ENCODE results near the gene UGT1A9.

Gene UGT1A9

DNA sequence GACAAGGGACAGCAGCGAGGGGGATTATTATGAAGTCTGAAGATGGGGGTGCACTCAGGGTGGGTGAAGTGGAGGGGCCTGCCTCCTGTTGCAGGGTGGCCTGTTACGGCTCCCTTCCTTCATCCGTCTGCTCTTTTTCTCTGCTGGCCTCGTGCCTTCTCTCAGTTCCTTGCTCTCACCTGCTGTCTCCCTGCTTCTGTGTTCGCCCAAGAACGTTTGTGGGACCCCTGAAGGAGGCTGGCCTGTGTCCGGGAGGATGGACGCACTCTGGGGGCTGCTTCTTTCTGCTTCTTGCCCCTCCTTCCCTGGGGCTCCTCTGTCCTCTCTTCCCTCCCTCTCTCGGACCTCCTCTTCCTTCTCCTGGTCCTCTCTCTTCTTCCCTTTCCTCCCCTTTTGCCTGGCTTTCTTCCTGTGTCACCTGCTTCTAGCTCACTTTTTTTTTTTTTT is 120.2 kb downstream of the UGT1A9 start:
- ChIA-PET POLR2A (no interaction called here), CTCF (no interaction called here)
- DNase-seq (ENCODE audit: extremely low spot score), result no peak
- TF ChIP-seq HDGF (IDR thresholded peaks at IDR 0.05; ENCODE audit: borderline replicate concordance), result no peak
- no peak for TF ChIP-seq NFRKB (IDR thresholded peaks at IDR 0.05)
- no peak for TF ChIP-seq ARNT (IDR thresholded peaks at IDR 0.05)
- no peak for TF ChIP-seq SP1 (IDR thresholded peaks at IDR 0.05)
- no peak for TF ChIP-seq FOXM1 (IDR thresholded peaks at IDR 0.05; ENCODE audit: borderline replicate concordance)
- TF ChIP-seq BHLHE40 (IDR thresholded peaks at IDR 0.05; ENCODE audit: borderline replicate concordance), result no peak
- TF ChIP-seq FOXK2 (IDR thresholded peaks at IDR 0.05), result no peak
- no peak for TF ChIP-seq FOXA1 (IDR thresholded peaks at IDR 0.05)
- no peak for TF ChIP-seq CTBP1 (IDR thresholded peaks at IDR 0.05; ENCODE audit: borderline replicate concordance)
- TF ChIP-seq SUZ12 (IDR thresholded peaks at IDR 0.05), result no peak
- TF ChIP-seq, protein P1, sequence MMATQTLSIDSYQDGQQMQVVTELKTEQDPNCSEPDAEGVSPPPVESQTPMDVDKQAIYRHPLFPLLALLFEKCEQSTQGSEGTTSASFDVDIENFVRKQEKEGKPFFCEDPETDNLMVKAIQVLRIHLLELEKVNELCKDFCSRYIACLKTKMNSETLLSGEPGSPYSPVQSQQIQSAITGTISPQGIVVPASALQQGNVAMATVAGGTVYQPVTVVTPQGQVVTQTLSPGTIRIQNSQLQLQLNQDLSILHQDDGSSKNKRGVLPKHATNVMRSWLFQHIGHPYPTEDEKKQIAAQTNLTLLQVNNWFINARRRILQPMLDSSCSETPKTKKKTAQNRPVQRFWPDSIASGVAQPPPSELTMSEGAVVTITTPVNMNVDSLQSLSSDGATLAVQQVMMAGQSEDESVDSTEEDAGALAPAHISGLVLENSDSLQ (IDR thresholded peaks at IDR 0.05), result no peak
- no peak for TF ChIP-seq TARDBP (IDR thresholded peaks at IDR 0.05)

DNA sequence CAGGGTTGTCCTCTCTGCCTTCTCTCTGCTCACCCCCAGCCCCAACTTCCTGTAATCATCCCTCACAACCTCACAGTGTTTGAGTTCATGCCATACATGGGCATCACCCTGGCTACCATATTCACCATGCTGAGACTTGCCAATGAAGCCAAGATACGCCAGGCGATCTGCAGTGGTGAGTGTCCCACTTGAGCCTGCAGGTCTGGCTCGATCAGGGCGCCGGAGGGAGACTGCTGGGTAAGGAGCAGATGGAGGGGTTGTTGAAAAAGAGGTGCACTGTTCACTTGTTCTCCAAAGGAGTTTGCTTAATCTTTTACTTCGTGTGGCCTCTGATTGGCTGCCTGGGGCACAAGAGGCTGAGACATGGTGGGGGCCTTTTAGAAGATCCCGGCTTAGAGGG is 121.0 kb downstream of the UGT1A9 start:
- ChIA-PET CTCF (no interaction called here), POLR2A (no interaction called here)

DNA sequence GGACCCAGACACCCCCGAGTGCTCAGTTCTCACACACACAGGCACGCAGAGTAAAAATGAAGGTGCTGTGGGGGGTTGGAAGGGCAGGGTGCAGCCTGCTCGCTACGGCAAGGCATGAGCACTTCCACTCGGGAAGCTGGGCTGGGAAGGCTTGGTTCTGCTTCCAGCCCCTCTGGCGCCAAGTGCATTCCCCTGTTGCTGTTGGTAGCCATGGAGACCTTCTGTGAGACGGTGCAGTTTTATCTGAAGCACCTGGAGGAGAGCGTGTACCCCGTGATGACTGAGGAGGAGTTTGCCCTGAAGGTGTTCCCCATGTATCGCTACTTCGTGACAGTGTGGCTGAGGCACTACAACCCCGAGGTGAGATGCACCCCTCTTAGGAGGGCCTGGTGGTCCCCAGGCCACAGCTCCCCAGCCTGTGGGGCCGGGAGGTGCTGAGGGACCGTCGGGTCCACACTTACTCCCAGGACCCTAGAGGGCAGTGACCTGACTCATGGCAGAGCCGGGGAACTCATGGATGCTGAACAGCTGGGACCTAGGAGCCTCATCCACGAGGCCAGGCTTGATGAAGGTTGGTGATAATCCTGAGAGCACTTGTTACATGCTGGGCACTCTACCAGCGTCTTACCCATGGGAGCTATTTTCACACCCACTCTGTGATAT is 121.9 kb downstream of the UGT1A9 start:
- TF ChIP-seq ARNT (IDR thresholded peaks at IDR 0.05), result no peak
- no peak for TF ChIP-seq ZNF384 (IDR thresholded peaks at IDR 0.05)
- TF ChIP-seq SUZ12 (IDR thresholded peaks at IDR 0.05), result no peak
- TF ChIP-seq TARDBP (IDR thresholded peaks at IDR 0.05), result no peak
- TF ChIP-seq CTBP1 (IDR thresholded peaks at IDR 0.05; ENCODE audit: borderline replicate concordance), result no peak
- TF ChIP-seq LEF1 (IDR thresholded peaks at IDR 0.05; ENCODE audit: borderline replicate concordance), result no peak
- no peak for TF ChIP-seq L3MBTL2 (conservative IDR thresholded peaks at IDR 0.05)
- TF ChIP-seq, protein P1 (IDR thresholded peaks at IDR 0.05), result no peak
- no peak for TF ChIP-seq SP1 (IDR thresholded peaks at IDR 0.05)
- TF ChIP-seq HDGF (IDR thresholded peaks at IDR 0.05; ENCODE audit: borderline replicate concordance), result no peak
- no peak for TF ChIP-seq BHLHE40 (IDR thresholded peaks at IDR 0.05; ENCODE audit: borderline replicate concordance)
- no peak for TF ChIP-seq FOXM1 (IDR thresholded peaks at IDR 0.05; ENCODE audit: borderline replicate concordance)
- no peak for TF ChIP-seq FOXA1 (IDR thresholded peaks at IDR 0.05)
- ChIA-PET CTCF (no interaction called here), POLR2A (no interaction called here)
- DNase-seq (ENCODE audit: extremely low spot score), result no peak

More for the DNA sequence above, 121.0 kb downstream of the UGT1A9 start:
- DNase-seq (ENCODE audit: extremely low spot score), result no peak
- TF ChIP-seq NFRKB (IDR thresholded peaks at IDR 0.05) (no peak), FOXA1 (IDR thresholded peaks at IDR 0.05) (no peak)
- TF ChIP-seq, protein P1 (IDR thresholded peaks at IDR 0.05), result no peak

DNA sequence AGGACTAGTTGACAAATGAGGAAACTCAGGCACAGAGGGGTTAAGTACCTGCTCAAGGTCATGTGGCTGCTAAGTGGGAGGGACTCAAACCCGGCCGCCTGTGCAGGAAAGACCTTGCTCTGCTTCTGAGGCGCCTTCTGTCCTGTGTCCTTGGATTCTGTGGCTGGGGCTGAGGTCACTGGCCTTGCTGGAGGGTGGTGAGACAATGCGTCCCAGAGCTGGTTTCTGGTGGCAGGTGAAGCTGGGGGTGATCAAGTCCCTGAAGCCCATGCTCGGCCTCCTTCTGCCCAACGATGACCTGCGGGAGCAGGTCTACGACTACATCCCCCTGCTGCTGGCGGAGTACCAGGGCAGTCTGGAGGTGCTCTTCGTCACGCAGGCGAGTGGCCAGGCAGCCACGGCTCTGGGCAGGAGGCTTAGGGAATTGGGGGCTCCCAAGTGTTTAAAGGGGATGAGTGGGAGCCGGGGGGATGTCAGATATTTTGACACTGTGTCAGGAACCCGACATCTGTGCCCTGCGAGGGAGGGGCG is 122.5 kb downstream of the UGT1A9 start:
- POLR2A ChIA-PET, result no interaction called here
- CTCF ChIA-PET, result no interaction called here

DNA sequence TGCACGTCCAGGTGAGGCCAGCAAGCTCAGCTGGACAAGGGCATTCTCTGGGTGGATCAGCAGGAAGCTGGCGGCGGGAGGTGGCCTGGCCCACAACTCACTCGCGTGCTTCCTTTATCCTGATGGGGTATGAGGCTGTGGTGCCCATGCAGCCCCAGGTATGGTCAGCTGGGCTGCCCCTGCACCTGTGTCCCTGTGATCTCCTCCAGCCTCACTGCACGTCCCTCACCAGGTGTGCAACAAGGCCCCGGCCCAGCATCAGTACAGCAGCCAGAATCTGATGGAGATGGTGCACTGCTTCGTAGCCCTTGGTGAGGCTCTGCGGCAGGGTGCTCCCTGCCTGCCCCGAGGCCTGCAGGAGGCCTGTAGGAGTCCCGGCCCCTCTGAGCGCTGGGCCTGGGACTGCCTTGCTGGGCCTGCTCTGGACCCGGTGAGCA is 124.1 kb downstream of the UGT1A9 start:
- ChIA-PET POLR2A (no interaction called here), CTCF (no interaction called here)
- DNase-seq (ENCODE audit: extremely low spot score), result no peak
- no peak for TF ChIP-seq ZNF384 (IDR thresholded peaks at IDR 0.05)
- no peak for TF ChIP-seq HDGF (IDR thresholded peaks at IDR 0.05; ENCODE audit: borderline replicate concordance)
- no peak for TF ChIP-seq SP1 (IDR thresholded peaks at IDR 0.05)
- no peak for TF ChIP-seq ARNT (IDR thresholded peaks at IDR 0.05)
- TF ChIP-seq FOXM1 (IDR thresholded peaks at IDR 0.05; ENCODE audit: borderline replicate concordance), result no peak
- TF ChIP-seq, protein P1 (IDR thresholded peaks at IDR 0.05), result no peak
- no peak for TF ChIP-seq TARDBP (IDR thresholded peaks at IDR 0.05)
- no peak for TF ChIP-seq FOXA1 (IDR thresholded peaks at IDR 0.05)
- TF ChIP-seq NFRKB (IDR thresholded peaks at IDR 0.05), result no peak
- no peak for TF ChIP-seq BHLHE40 (IDR thresholded peaks at IDR 0.05; ENCODE audit: borderline replicate concordance)
- no peak for TF ChIP-seq CTBP1 (IDR thresholded peaks at IDR 0.05; ENCODE audit: borderline replicate concordance)
- TF ChIP-seq FOXK2 (IDR thresholded peaks at IDR 0.05), result no peak
- TF ChIP-seq SUZ12 (IDR thresholded peaks at IDR 0.05), result no peak

More for the DNA sequence above, 122.5 kb downstream of the UGT1A9 start:
- DNase-seq (ENCODE audit: extremely low spot score), result no peak
- TF ChIP-seq SUZ12 (IDR thresholded peaks at IDR 0.05) (no peak), FOXA1 (IDR thresholded peaks at IDR 0.05) (no peak), ARNT (IDR thresholded peaks at IDR 0.05) (no peak), FOXK2 (IDR thresholded peaks at IDR 0.05) (no peak), LEF1 (IDR thresholded peaks at IDR 0.05; ENCODE audit: borderline replicate concordance) (no peak), SP1 (IDR thresholded peaks at IDR 0.05) (no peak), FOXM1 (IDR thresholded peaks at IDR 0.05; ENCODE audit: borderline replicate concordance) (no peak), NFRKB (IDR thresholded peaks at IDR 0.05) (no peak), ELF4 (IDR thresholded peaks at IDR 0.05) (no peak), TARDBP (IDR thresholded peaks at IDR 0.05) (no peak), BHLHE40 (IDR thresholded peaks at IDR 0.05; ENCODE audit: borderline replicate concordance) (no peak), CTBP1 (IDR thresholded peaks at IDR 0.05; ENCODE audit: borderline replicate concordance) (no peak), L3MBTL2 (conservative IDR thresholded peaks at IDR 0.05) (no peak), HDGF (IDR thresholded peaks at IDR 0.05; ENCODE audit: borderline replicate concordance) (no peak), ZNF384 (IDR thresholded peaks at IDR 0.05) (no peak)
- TF ChIP-seq, protein P1 (IDR thresholded peaks at IDR 0.05), result no peak

All from HEK293T (cell line).